GM19467 (cell line): ENCODE data around the gene ACTN1.

ENCODE experiments used
- ATAC-seq: cut with Tn5 transposase; IDR thresholded peaks from one replicate; pipeline ENCODE4 v1.9.1; 2021; ENCODE audit warnings: mild to moderate bottlenecking, moderate library complexity; ENCODE audit not compliant: unreplicated experiment

Gene ACTN1

DNA sequence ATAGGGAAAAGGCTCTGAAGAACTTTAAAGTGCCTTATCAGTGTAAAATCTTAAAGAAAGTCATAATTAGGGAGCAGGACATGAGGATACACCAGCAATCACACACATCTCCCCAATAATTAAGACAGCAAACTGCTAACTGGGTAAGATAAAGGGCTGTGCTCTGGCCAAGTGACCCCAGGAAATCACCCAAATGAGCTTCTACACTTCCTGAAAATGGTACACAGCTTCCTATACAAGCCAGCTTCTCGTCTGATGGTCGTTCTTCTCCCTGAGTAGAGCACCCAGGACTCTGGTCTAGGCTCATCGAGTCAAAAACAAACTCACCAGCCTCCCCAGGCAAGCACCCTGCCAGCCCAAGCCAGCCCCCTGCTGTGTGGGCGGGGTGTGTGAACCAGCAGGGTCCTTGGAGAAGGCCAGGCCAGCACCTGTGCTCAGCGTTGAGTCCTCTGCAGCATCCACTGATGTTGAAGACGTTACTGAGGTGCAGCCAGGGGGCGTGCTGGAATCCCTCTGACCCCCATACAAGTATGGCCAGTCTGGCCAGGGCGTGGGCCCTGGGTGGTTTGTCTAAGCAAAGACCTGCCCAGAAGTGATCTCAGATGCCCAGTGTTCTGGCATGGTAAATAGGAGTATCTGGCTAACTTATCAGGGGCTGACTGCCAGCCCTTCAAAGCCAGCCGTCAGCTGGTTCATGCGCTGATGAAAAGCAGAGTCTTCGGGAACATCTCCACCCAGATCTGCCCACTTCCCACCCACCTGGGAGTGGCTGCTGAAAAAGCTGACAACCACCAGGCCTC, 41.4 kb downstream of the ACTN1 start:
- no peak for ATAC-seq

DNA sequence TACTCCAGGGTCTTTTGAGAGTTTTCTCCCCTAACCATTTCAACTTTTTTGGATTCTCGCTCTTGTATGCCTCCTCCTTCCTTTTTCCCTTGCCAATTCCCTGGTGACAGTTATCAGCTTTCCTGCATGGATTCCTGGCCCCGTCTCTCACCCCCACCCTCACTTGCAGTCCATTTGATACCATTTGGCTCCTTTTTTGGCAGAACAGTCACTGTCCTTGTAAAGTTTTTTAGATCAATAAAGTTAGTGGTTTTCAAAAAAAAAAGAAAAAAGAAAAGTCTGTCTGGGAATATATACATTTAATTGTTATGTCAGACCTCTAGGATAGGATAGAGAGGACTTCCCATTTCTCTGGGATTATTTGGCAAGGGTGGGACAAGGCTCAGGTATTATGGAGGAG, 42.1 kb downstream of the ACTN1 start:
- ATAC-seq = no peak

DNA sequence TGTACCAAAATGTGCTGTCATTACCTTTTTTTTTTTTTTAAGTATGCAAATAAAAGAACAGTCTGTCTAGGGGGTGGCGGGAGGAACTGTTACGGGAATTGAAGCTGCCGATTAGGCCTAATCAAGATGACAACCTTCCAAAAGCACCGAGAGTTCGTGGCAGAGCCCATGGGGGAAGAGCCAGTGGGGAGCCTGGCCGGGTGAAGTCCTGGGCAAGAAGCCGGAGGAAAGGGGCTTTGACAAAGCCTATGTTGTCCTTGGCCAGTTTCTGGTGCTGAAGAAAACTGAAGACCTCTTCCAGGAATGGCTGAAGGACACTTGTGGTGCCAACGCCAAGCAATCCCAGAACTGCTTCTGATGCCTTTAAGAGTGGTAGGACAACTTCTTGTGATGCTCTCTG, 42.6 kb downstream of the ACTN1 start:
- ATAC-seq = no peak

- no peak for ATAC-seq
Observed at GRCh38 chr14:68935761-68936214, 43.3 kb downstream of the ACTN1 start.

GRCh38 chr14:68934066-68934465, 45.0 kb downstream of the ACTN1 start:
- no peak for ATAC-seq

GRCh38 chr14:68932686-68933085, 46.4 kb downstream of the ACTN1 start:
- no peak for ATAC-seq

DNA sequence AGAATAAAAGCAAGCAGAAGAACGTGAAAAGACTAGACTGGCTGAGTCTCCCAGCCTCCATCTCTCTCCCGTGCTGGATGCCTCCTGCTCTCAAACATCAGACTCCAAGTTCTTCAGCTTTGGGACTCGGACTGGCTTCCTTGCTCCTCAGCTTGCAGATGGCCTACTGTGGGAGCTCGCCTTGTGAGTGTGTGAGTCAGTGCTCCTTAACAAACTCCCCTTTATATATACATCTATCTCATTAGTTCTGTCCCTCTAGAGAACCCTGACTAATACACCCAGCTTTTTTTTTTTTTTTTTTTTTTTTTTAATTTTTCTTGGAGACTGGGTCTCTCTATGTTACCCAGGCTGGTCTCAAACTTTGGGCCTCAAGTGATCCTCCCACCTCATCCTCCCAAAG, 46.9 kb downstream of the ACTN1 start:
- no peak for ATAC-seq

GRCh38 chr14:68931474-68932051, 47.5 kb downstream of the ACTN1 start:
- no peak for ATAC-seq

DNA sequence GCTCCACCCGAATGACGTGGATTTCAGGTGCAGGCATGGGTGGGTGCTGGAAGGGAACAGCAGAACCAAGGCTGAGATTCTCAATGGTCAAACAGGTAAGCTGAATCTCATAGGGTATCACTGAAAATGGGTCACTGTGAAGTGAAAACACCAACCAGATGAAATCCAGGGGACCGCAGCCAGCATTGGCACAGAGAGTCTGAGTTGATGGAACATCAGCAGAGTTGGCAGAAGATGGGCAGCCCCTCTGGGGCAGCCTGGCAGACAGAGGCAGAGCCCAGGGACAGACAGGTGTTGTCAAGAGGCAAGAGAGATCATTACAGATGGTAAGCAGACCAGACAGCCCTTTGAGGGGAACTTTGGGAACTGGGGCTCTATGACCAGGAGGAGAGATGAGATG, 48.0 kb downstream of the ACTN1 start:
- ATAC-seq = no peak

DNA sequence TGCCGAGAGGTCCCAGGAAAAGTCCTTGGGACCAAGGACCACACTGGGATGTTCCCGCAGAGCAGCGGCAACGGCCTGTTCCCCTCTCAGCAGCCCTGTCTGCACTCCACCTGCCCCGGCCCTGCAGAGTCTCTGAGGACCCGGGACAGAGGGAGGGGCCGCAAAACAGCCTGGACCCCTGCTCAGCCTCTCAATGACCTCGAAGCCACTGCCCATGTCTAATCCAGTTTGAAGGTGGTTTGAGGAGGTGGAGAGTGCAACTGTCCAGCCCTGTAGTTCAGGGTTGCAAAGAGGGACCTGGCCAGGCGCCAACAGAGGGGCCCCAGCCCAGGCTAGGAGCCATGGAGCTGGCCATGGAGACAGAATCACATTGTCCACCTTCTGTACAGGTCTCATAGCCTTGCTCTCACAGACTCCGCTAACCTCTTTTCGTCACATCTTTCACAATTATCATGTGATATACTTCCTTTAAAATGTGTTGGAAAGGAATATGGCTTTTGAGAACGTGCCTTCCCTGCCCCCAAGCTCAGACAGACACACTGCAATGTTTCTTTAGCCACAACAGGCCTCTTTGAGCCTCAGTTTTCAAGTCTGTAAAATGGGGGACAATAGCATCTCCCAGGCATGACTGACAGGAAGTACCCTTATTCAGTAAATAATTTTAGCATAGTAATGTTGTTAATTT, 49.3 kb downstream of the ACTN1 start:
- no peak for ATAC-seq

- no peak for ATAC-seq
Observed at GRCh38 chr14:68928770-68929550, 50.1 kb downstream of the ACTN1 start.

GRCh38 chr14:68927956-68928675, 51.0 kb downstream of the ACTN1 start:
- no peak for ATAC-seq

DNA sequence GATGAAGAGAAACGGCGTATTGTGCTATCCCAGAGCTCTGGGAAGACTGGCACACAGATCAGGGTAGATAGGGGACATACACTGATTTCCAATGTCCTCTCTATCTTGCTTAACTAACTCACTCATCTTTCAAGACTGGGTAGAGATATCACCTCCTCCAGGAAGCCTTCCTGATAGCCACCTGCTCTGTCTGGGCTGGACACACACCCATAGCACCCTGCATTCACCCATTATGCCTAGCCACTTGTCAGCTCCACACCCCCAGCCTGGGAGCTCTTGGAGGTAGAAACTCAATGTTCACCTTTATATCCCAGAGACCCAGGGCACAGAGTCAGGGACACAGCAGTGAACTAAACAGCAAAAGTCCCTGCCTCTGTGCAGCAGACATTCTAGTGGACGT, 52.0 kb downstream of the ACTN1 start:
- no peak for ATAC-seq

DNA sequence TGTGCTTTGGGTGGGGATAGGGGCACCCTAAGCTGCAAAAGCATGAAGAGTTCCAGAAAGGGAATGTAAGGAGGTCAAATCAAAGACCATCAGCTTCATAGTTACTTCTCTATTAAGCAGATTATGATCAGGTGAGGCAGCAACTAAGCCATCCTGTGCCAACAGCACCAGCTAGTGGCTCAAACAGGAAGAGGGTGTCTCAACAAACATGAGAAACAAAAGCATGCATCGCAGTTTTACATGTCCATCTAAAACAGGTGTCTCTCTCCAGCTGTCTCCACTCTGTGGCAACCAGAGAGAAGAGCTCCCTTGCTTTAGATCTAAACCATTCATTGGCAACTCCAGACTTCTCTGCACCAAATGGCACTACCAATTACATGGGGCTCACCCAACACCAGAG, 52.9 kb downstream of the ACTN1 start:
- no peak for ATAC-seq

DNA sequence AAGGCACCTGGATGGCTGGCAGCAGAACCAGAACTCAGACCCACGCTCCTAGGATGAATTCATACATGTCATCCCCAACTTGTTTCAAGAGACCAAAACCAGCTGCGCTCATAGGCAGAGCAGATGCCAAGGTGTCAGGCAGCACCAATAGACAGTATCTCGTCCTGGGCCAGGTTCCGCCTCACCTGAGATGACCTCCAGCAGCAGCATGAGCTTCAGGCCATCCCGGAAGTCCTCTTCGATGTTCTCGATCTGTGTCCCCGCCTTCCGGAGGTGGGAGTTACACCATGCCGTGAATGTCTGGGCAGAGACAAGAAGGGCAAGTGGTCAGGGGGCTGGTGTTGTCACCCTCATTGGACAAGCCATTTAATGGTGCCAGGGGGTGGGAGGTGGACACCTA, 53.7 kb downstream of the ACTN1 start:
- no peak for ATAC-seq

DNA sequence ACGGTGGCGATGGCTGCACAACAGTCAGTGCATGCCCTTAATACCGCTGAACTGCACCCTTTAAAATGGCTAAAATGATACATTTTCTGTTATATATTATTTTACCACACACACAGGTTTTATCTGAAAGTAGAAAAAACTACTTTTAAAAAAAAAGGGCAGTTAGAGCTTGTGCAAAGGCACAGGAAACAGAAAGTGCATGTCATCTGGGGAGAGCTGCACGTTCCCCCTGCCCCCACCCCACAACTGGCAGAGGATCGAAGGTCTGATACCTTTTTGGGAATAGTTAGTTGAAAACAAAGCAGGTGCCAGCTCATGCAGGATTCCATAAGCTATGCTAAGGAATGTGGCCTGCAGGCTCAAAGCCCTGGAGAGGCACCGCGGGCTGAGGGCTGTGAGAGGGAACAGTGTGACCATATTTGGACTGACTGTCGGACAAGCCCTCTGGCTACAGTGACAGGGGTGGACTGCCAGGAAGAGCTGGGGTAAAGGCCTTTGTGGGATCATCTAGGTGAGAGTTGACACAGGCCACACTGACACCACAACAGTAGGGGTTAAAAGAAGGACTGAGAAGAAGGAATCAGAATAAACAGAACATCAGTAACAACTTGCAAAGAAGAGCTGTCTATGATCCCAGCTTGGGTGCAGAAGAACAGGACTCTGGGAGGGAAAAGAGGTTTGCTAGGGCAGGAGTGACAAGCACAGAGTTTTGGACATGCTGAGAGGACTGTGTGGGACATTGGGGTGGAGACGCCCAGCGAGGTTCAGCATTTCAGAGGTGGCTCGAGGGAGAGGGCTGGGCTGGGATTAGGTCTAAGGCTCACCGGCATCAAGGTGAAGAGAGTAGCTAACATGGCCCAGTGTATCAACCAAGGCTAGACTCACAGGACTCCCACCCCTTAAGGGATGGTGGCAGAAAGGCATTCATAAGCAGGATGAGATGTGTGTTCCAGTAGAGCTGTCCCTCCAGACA, 54.6 kb downstream of the ACTN1 start:
- no peak for ATAC-seq

DNA sequence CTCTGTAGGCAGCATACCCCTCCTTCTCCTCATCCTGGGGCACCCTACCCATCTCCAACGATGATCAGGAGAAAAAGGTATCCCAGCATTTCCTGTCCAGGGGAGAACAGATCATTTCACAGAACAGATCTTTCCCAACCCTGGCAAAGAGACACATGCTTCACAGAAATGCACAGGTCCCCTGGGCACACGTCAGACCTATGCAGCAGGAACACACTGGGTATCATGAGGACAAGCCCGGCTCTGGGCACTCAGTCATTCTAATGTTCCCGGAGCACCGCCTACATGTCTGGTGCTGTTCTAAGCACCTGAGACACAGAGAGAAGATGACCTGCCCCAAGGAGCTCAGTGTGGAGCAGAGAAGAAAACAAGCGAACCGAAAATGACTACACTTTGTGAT, 56.2 kb downstream of the ACTN1 start:
- no peak for ATAC-seq

DNA sequence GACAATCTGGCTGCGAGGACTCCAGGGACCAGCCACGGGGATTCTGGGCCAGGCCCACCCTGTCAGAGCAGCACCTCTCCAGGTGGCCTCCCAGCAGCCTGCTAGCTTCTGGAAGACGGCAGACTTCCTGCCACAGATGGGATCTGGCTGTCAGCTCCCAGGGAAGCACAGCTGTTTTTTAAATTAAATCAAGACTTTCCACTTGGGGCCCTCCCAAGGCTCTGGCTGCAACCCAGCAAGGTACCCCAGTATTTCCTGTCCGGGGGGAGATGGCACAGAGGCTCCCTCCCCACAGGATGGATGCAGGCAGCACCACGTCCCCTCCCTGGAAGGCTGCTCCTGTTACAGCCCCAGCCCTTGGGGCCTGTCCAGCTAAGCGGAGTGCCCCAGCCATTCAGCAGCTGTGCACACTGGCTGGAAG, 56.9 kb downstream of the ACTN1 start:
- no peak for ATAC-seq

DNA sequence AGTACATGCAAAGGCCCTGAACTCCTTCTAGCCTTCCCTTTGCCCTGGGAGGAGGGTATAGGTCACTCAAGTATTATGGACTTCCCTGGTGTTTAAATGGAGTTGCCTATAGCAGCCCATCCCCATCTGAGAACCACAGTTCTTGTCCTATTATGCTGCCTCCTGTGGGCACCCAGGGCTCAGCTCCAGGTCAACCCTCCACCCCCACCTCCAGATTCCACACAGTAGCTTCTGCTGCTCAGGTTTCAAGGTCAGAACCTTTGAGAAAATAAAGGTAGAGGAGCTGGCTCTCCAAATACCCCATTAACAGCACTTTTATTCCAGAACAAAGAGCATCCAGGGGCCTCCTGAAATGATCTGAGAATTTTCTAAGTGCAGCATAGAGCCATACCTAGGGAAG, 57.4 kb downstream of the ACTN1 start:
- no peak for ATAC-seq

- no peak for ATAC-seq
Observed at GRCh38 chr14:68921049-68921448, 58.1 kb downstream of the ACTN1 start.
